HG02763 (cell line): ENCODE results near the gene MVD.

ENCODE experiments used
- ATAC-seq: cut with Tn5 transposase; IDR thresholded peaks from one replicate; pipeline ENCODE4 v1.9.1; 2021; ENCODE audit warnings: mild to moderate bottlenecking, moderate library complexity; ENCODE audit not compliant: unreplicated experiment

MVD gene

DNA sequence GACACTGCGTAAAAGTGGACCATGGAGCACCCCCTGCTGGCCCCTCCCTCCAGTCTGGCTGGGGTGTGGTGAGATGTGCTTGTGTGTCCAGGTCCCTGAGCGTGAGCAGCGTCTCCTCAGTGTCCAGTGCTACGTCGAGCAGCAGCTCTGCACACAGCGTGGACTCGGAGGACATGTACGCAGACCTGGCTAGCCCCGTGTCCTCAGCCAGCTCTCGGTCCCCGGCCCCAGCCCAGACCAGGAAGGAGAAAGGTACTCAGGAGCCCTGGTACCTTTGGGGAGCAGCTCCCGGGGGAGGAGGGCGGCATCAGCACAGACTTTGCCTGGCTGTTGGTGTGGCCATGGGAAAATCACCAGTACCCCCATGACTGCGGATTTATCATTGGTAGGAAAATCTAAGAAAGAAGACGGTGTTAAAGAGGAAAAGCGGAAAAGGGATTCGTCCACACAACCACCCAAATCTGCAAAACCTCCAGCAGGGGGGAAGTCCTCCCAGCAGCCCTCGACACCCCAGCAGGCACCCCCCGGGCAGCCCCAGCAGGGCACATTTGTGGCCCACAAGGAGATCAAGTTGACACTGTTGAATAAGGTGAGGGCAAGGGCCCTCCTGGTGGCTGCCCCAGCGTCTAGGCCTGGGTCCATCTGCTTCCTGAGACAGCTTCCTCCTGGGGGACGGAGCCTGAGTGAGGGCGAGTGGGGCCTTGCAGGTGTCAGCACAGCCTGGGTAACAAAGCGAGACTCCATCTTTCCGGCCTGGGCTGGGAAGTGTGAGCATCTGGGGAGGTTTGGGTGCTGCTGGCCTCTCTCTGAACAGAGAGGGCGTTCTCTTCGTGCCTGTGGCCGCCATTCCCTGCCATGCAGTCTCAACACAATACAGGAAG, 35.1 kb downstream of the MVD start:
- no peak for ATAC-seq

GRCh38 chr16:88626646-88627045, 36.2 kb downstream of the MVD start:
- no peak for ATAC-seq

- no peak for ATAC-seq
Observed at GRCh38 chr16:88624977-88625576, 37.8 kb downstream of the MVD start.

DNA sequence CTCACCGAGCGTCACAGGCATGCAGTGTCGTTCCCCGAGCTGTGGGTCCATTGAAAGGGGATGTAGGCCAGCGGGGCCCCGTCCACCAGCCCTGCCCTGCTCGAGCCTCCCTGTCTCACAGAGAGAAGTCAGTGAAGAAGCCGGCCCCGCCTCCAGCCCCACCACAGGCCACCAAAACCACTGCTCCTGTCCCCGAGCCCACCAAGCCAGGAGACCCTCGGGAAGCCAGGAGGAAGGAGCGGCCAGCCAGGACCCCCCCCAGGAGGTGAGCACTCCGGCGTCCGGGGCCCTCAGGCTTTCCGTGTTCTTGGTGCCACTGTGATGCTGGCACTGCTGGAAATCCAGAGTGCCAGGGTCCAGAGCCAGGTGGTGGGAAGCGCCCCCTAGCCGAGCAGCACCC, 38.4 kb downstream of the MVD start:
- ATAC-seq, result no peak

GRCh38 chr16:88623858-88624257, 39.0 kb downstream of the MVD start:
- ATAC-seq, result no peak

DNA sequence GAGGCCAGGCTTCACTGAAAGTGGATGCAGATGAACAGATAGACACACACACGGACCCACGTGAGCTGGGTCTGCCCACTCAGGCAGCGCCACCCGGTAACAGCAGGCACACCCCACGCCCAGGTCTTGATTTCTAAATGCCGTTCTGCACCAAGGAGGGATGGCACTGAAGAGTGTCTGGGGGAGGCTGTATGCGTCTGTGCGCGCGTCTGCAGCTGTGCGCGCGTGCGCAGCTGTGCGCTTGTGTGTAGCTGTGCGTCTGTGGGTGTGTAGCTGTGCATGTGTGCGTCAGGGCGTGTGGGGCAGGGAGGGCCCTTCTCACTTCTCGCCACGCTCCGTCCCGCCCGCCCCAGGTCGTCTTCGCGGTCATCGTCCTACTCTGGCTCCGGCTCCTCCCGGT, 40.0 kb downstream of the MVD start:
- ATAC-seq, result no peak

- no peak for ATAC-seq
Observed at GRCh38 chr16:88622125-88622524, 40.8 kb downstream of the MVD start.

DNA sequence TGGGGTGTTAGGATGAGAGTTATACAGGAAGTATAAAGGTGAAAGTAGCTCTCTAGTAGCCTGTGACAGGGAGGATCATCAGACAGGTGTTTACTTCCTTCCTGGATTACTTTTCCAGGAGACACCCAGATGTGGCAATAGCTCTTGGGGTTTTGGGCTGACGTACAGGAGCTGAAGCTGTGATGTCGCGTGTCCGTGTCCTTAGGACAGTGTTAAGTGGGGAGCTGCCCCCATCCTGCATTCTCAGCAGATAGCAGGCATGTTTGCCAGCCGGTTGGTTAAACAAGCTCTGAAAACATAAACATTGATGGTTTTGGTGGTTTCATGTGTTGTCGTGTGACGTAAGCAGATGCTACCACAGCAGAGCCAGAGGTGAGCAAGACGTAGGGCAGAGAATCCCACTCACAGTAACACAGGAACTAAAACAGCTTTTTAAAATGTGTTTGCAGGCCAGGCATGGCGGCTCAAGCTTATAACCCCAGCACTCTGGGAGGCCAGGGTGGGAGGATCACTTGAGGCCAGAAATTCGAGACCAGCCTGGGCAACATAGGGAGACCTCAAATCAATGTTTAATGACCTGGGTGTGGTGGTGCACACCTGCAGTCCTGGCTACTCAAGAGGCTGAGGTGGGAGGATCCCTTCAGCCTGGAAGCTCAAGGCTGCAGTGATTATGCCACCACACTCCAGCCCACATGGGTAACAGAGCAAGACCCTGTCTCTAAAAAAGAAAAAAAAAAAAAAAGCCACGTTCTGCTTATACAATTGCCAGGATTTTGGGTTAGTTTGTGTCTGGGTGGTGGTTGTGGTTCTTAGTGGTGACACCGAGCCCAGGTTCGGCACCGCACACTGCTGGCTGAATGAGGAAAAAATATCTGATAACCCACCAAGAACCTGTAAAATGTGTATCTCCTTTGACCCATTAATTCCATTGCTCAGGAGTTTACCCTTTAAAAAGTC, 42.8 kb downstream of the MVD start:
- ATAC-seq, result no peak

GRCh38 chr16:88618956-88619667, 43.8 kb downstream of the MVD start:
- ATAC-seq, result no peak

GRCh38 chr16:88618182-88618955, 44.5 kb downstream of the MVD start:
- no peak for ATAC-seq

GRCh38 chr16:88617268-88618031, 45.4 kb downstream of the MVD start:
- no peak for ATAC-seq

DNA sequence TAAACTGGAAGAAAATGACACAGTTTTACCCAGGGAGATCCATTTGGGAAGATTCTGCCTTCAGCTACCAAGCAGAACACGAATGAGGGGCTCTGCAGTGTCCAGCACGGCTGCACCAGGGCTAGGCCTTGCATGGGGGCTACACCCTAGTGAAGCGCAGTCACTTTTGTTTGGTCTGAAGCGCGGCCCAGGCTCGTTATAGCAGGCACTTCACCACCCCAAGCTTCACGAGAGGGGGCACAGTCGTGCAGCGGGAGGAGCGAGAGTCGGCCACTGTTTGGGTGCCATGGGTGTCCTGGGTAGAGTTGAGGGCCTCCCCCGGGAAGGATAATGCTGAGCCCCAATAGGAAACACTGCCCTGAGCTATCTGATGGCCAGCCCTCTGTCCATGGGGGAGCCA, 46.2 kb downstream of the MVD start:
- ATAC-seq, result no peak

GRCh38 chr16:88616320-88616719, 46.6 kb downstream of the MVD start:
- no peak for ATAC-seq

DNA sequence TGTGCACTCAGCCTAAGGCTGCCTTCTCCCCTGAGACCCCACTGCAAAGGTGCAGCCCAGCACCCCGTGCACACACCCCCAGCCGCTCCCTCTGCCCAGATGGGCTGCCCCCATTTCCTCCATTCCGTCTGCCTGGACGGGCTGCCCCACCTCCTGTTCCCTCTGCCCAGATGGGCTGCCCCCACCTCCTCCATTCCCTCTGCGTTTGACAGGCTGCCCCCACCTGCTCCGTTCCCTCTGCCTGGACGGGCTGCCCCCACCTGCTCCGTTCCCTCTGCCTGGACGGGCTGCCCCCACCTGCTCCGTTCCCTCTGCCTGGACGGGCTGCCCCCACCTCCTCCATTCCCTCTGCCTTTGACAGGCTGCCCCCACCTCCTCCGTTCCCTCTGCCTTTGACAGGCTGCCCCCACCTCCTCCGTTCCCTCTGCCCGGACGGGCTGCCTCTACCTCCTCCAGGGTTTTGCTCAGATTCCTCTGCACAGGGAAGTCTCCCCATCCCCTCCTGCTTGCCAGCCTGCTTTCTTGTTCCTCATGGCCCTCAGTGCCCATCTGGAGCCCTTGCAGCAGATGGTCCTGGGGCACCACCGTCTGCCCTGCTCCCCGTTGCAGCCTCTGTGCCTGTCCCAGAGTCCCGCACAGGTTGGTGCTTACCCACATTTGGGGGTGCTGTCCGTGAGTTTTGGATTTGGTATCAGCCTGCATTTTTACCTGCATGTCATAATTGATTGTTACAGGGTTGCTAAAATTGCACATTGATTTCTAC, 47.9 kb downstream of the MVD start:
- ATAC-seq, result no peak

GRCh38 chr16:88613911-88614817, 48.7 kb downstream of the MVD start:
- no peak for ATAC-seq

GRCh38 chr16:88613293-88613692, 49.6 kb downstream of the MVD start:
- no peak for ATAC-seq
